ENCODE results near the gene SCAMP4.
"Not testable (repeated sequence)": the region's sequence is repeated elsewhere in the genome, so short reads cannot be mapped to it uniquely, and the experiment has no call there.

SCAMP4 gene

GRCh38 chr19:1875646-1876495 lies 29.3 kb upstream of the SCAMP4 start:
- Histone ChIP-seq H3K27me3 (ENCODE audit: insufficient read depth, poor library complexity, severe bottlenecking) (no peaks in the 10 kb centered on the region), H3K36me3 (ENCODE audit: low read depth) (peaks cover 3% of the 10 kb centered on the region; the same call in 1 of the 2 replicates), H3K4me3 (ENCODE audit: severe bottlenecking) (peak overlapping the region; percentile 71), H3K27ac (ENCODE audit: poor library complexity, severe bottlenecking) (peak overlapping the region; percentile 69), H3K9me3 (ENCODE audit: severe bottlenecking) (no peaks in the 10 kb centered on the region), H3K4me1 (ENCODE audit: insufficient read depth, poor library complexity, severe bottlenecking) (peaks cover 14% of the 10 kb centered on the region)
- DNase-seq (ENCODE audit: low spot score) (peak; percentile 81), ATAC-seq (ENCODE audit: low read depth) (peak; percentile 87)
- no peak for TF ChIP-seq CTCF (IDR thresholded peaks at IDR 0.05; ENCODE audit: poor library complexity, severe bottlenecking)

DNA sequence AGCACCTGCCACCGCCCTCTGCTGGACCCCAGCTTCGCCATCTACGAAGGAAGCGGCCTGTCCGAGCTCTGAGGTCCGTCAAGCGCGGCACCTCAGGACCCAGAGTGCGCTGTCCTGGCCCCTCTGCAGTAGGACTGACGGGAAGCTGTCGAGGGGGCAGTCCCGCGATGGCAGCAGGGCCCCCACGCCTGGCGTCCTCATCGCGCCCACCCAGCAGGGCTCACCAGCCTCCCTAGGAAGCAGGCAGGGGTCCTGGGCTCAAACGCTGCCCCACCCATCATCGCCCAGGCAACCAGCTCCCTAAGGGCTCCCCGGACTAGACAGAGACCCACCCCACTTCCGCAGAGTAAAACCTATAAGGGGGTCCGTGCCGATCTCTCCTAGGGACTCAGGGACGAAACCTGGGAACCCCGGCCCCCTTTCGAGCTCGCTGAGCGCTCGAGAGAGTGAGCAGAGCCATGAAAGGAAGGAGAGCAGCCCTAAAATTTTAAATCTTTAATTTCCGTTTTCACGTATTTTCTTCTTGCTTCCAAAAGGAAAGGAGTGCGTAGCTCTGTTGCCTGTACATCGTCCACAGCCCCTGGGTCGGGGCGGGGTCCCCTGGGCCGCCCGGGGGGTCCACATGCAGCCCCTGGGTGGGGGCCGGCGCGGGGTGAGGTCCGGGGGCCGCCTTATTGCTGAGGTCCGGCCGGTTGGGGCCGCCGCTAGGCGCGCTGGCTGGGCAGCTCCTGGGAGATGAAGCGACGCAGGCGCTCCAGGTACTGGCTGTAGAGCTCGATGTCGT lies 28.5 kb upstream of the SCAMP4 start:
- Histone ChIP-seq H3K4me1 (ENCODE audit: insufficient read depth, poor library complexity, severe bottlenecking) (peaks cover 14% of the 10 kb centered on the region), H3K4me3 (ENCODE audit: severe bottlenecking) (peak overlapping the region; percentile 71), H3K27ac (ENCODE audit: poor library complexity, severe bottlenecking) (peak overlapping the region; percentile 69)
- not testable (repeated sequence) for H3K36me3 ChIP-seq (ENCODE audit: low read depth); H3K27me3 ChIP-seq (ENCODE audit: insufficient read depth, poor library complexity, severe bottlenecking); ATAC-seq (ENCODE audit: low read depth); H3K9me3 ChIP-seq (ENCODE audit: severe bottlenecking); DNase-seq (ENCODE audit: low spot score)

- peaks cover 14% of the 10 kb centered on the region for H3K4me1 ChIP-seq (ENCODE audit: insufficient read depth, poor library complexity, severe bottlenecking)
- H3K27me3 ChIP-seq (ENCODE audit: insufficient read depth, poor library complexity, severe bottlenecking); ATAC-seq (ENCODE audit: low read depth); H3K36me3 ChIP-seq (ENCODE audit: low read depth); DNase-seq (ENCODE audit: low spot score); H3K4me3 ChIP-seq (ENCODE audit: severe bottlenecking); H3K9me3 ChIP-seq (ENCODE audit: severe bottlenecking); H3K27ac ChIP-seq (ENCODE audit: poor library complexity, severe bottlenecking): not testable (repeated sequence)
Observed at GRCh38 chr19:1877280-1877660, 27.9 kb upstream of the SCAMP4 start.

DNA sequence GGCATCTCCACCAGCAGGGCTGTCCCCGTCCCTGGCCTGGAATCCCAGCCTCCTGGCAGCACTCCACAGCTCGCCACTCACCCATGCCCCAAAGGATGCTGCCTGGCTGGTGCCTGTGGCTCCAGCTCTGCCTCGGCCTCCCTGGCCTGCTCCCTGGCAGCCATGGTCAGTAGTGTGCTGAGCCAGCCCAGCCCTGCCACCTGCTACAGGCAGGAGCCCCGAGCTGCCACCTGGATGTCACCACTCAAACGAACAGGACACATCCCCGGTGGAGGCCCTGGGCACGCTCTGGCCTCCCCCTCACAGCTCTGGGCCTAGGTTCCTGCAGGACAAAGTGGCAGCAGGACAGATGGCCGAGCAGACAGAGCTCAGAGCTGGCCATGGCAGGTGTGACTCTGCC lies 26.6 kb upstream of the SCAMP4 start:
- DNase-seq (ENCODE audit: low spot score); H3K27ac ChIP-seq (ENCODE audit: poor library complexity, severe bottlenecking); H3K9me3 ChIP-seq (ENCODE audit: severe bottlenecking); H3K27me3 ChIP-seq (ENCODE audit: insufficient read depth, poor library complexity, severe bottlenecking); H3K4me1 ChIP-seq (ENCODE audit: insufficient read depth, poor library complexity, severe bottlenecking); H3K4me3 ChIP-seq (ENCODE audit: severe bottlenecking); ATAC-seq (ENCODE audit: low read depth); H3K36me3 ChIP-seq (ENCODE audit: low read depth): not testable (repeated sequence)

- H3K4me3 ChIP-seq (ENCODE audit: severe bottlenecking); H3K27me3 ChIP-seq (ENCODE audit: insufficient read depth, poor library complexity, severe bottlenecking); ATAC-seq (ENCODE audit: low read depth); H3K36me3 ChIP-seq (ENCODE audit: low read depth); H3K9me3 ChIP-seq (ENCODE audit: severe bottlenecking); DNase-seq (ENCODE audit: low spot score); H3K4me1 ChIP-seq (ENCODE audit: insufficient read depth, poor library complexity, severe bottlenecking); H3K27ac ChIP-seq (ENCODE audit: poor library complexity, severe bottlenecking): not testable (repeated sequence)
Observed at GRCh38 chr19:1879982-1880381, 25.2 kb upstream of the SCAMP4 start.

- DNase-seq (ENCODE audit: low spot score) (no peak), ATAC-seq (ENCODE audit: low read depth) (no peak)
- no peaks in the 10 kb centered on the region for H3K27me3 ChIP-seq (ENCODE audit: insufficient read depth, poor library complexity, severe bottlenecking)
- no peak overlapping the region for H3K27ac ChIP-seq (ENCODE audit: poor library complexity, severe bottlenecking)
- no peak for TF ChIP-seq CTCF (IDR thresholded peaks at IDR 0.05; ENCODE audit: poor library complexity, severe bottlenecking)
- H3K36me3 ChIP-seq (ENCODE audit: low read depth): peaks cover 3% of the 10 kb centered on the region; the same call in 1 of the 2 replicates
- H3K4me3 ChIP-seq (ENCODE audit: severe bottlenecking): no peak overlapping the region
- no peaks in the 10 kb centered on the region for H3K9me3 ChIP-seq (ENCODE audit: severe bottlenecking)
- no peaks in the 10 kb centered on the region for H3K4me1 ChIP-seq (ENCODE audit: insufficient read depth, poor library complexity, severe bottlenecking)
Observed at GRCh38 chr19:1880611-1881392, 24.4 kb upstream of the SCAMP4 start.

GRCh38 chr19:1881393-1882088 lies 23.7 kb upstream of the SCAMP4 start:
- H3K36me3 ChIP-seq (ENCODE audit: low read depth); H3K27me3 ChIP-seq (ENCODE audit: insufficient read depth, poor library complexity, severe bottlenecking); H3K9me3 ChIP-seq (ENCODE audit: severe bottlenecking); H3K27ac ChIP-seq (ENCODE audit: poor library complexity, severe bottlenecking); H3K4me3 ChIP-seq (ENCODE audit: severe bottlenecking); H3K4me1 ChIP-seq (ENCODE audit: insufficient read depth, poor library complexity, severe bottlenecking); DNase-seq (ENCODE audit: low spot score); ATAC-seq (ENCODE audit: low read depth): not testable (repeated sequence)
